ENCODE data around the gene LUC7L2.

- TF ChIP-seq CTCF (optimal IDR thresholded peaks at IDR 0.05 in 1 of 3, IDR thresholded peaks at IDR 0.05 in 1 of 3, conservative IDR thresholded peaks at IDR 0.05 in 1 of 3; ENCODE audit: extremely low read depth in 1 of 3, insufficient read depth in 2 of 3, low read length in 3 of 3) (no peak), EZH2 (IDR thresholded peaks at IDR 0.05; ENCODE audit: low read length) (no peak)
These were observed 67.3 kb downstream of the LUC7L2 start for GRCh38 chr7:139427029-139427420.
